SK-N-SH treated with all-trans-retinoic acid at 6 μM for 48 hours (cell line): ENCODE data around the gene BCKDHB.

ENCODE experiments used
- ESRRG ChIP-seq: fragments of 250-450 bp; sonication (Bioruptor Pico); IDR thresholded peaks from 2 replicates; pipeline ENCODE4 v1.6.1; 2021; ENCODE audit warnings: mild to moderate bottlenecking
- PPARA ChIP-seq: fragments of 250-450 bp; sonication (Bioruptor Pico); IDR thresholded peaks from 2 replicates; pipeline ENCODE4 v1.5.0; 2020; ENCODE audit warnings: mild to moderate bottlenecking, borderline replicate concordance
- RARB ChIP-seq: fragments of 250-450 bp; sonication (Bioruptor Pico); IDR thresholded peaks from 2 replicates; pipeline ENCODE4 v1.8.0; 2021; ENCODE audit warnings: mild to moderate bottlenecking, moderate library complexity
- SNAI2 ChIP-seq: fragments of 250-450 bp; sonication (Bioruptor Pico); IDR thresholded peaks from 2 replicates; pipeline ENCODE4 v1.5.0; 2020; ENCODE audit warnings: mild to moderate bottlenecking, moderate library complexity
- ZC3H10 ChIP-seq: fragments of 250-450 bp; sonication (Bioruptor Pico); IDR thresholded peaks from 2 replicates; pipeline ENCODE4 v1.5.1; 2021; ENCODE audit warnings: mild to moderate bottlenecking, moderate library complexity
- ZFP3 ChIP-seq: fragments of 250-450 bp; sonication (Bioruptor Pico); IDR thresholded peaks from 2 replicates; pipeline ENCODE4 v1.5.0; 2020; ENCODE audit warnings: mild to moderate bottlenecking, moderate library complexity
- ZFP30 ChIP-seq: fragments of 450-650 bp; formaldehyde crosslinking; IDR thresholded peaks from 2 replicates; pipeline ENCODE4 v1.5.0; 2022; ENCODE audit warnings: mild to moderate bottlenecking, moderate library complexity
- ZNF70 ChIP-seq: fragments of 450-650 bp; formaldehyde crosslinking; IDR thresholded peaks from 2 replicates; pipeline ENCODE4 v1.5.0; 2020; ENCODE audit warnings: mild to moderate bottlenecking, moderate library complexity
- ZNF8 ChIP-seq: fragments of 450-650 bp; formaldehyde crosslinking; IDR thresholded peaks from 2 replicates; pipeline ENCODE4 v1.5.0; 2020; ENCODE audit warnings: mild to moderate bottlenecking, moderate library complexity
- TF ChIP-seq, protein P1 (sequence below): fragments of 250-450 bp; sonication (Bioruptor Pico); IDR thresholded peaks from 2 replicates; pipeline ENCODE4 v1.8.0; 2020; ENCODE audit warnings: mild to moderate bottlenecking, moderate library complexity, borderline replicate concordance
- TF ChIP-seq, protein P2 (sequence below): fragments of 250-450 bp; sonication (Bioruptor Pico); IDR thresholded peaks from 2 replicates; pipeline ENCODE4 v1.5.1; 2020; ENCODE audit warnings: low read depth, mild to moderate bottlenecking, moderate library complexity

DNA sequence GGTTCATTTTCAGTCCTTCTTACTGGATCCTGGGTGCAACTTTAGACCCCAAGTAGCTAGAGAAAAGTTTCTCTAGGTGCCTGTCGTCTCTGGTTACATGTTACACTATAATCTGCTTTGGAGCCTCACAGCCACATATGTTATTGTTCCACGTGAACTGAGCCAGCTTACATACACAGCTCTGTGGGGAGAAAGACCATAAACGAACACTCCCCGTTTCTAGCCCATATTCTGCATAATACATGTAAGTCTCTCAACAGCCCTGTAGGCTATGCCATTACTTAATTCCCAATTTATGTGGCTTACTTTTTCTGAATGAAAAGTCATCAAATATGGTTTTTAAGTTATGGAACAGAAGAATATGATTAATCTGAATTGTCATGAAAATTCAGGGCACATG, 233.8 kb downstream of the BCKDHB start:
- TF ChIP-seq ZFP3 (CRISPR knock-in tag) (no peak), ZFP30 (no peak), ZNF70 (CRISPR knock-in tag) (no peak), ZC3H10 (CRISPR knock-in tag) (no peak), PPARA (CRISPR knock-in tag) (no peak), ZNF8 (CRISPR knock-in tag) (no peak), ESRRG (CRISPR knock-in tag) (no peak), SNAI2 (CRISPR knock-in tag) (no peak), RARB (no peak)
- TF ChIP-seq, protein P1, sequence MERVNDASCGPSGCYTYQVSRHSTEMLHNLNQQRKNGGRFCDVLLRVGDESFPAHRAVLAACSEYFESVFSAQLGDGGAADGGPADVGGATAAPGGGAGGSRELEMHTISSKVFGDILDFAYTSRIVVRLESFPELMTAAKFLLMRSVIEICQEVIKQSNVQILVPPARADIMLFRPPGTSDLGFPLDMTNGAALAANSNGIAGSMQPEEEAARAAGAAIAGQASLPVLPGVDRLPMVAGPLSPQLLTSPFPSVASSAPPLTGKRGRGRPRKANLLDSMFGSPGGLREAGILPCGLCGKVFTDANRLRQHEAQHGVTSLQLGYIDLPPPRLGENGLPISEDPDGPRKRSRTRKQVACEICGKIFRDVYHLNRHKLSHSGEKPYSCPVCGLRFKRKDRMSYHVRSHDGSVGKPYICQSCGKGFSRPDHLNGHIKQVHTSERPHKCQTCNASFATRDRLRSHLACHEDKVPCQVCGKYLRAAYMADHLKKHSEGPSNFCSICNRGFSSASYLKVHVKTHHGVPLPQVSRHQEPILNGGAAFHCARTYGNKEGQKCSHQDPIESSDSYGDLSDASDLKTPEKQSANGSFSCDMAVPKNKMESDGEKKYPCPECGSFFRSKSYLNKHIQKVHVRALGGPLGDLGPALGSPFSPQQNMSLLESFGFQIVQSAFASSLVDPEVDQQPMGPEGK = no peak
- TF ChIP-seq, protein P2, sequence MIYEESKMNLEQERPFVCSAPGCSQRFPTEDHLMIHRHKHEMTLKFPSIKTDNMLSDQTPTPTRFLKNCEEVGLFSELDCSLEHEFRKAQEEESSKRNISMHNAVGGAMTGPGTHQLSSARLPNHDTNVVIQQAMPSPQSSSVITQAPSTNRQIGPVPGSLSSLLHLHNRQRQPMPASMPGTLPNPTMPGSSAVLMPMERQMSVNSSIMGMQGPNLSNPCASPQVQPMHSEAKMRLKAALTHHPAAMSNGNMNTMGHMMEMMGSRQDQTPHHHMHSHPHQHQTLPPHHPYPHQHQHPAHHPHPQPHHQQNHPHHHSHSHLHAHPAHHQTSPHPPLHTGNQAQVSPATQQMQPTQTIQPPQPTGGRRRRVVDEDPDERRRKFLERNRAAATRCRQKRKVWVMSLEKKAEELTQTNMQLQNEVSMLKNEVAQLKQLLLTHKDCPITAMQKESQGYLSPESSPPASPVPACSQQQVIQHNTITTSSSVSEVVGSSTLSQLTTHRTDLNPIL = no peak
